Cardiac muscle cell (in vitro differentiated cells and primary cell): ENCODE measurements around the gene PSMD2. TPM values are rescaled to one million over a fixed set of nuclear protein-coding genes. Genes with fewer than 3 reads are reported as not detected.
A peak's percentile ranks its signal among the peaks of the same experiment; 100 is the strongest.

Source experiments
- DNase-seq, 2 donors: peaks; one replicate each; pipeline versions ENCODE4 v3.0.0 to v3.0.0-alpha.2; 2010 to 2017; ENCODE audit warnings: low read depth in 1 of 2, low spot score in 1 of 2
- H3K27ac ChIP-seq: fragments of 200-600 bp; sonication (generic); 2 replicates; pipeline ENCODE4 v1.5.1; 2016
- H3K27me3 ChIP-seq: fragments of 200-600 bp; sonication (generic); 2 replicates; pipeline ENCODE4 v1.6.0; 2016; ENCODE audit warnings: control low read depth
- H3K36me3 ChIP-seq: fragments of 200-600 bp; sonication (generic); 2 replicates; pipeline ENCODE4 v1.5.1; 2016; ENCODE audit warnings: control low read depth
- H3K4me1 ChIP-seq: fragments of 200-600 bp; sonication (generic); 2 replicates; pipeline ENCODE4 v1.8.1; 2017; ENCODE audit warnings: low read depth, mild to moderate bottlenecking, mixed run types
- H3K4me3 ChIP-seq: fragments of 200-600 bp; sonication (generic); 2 replicates; pipeline ENCODE4 v1.5.1; 2016; ENCODE audit warnings: mild to moderate bottlenecking
- H3K9me3 ChIP-seq: fragments of 200-600 bp; sonication (generic); 2 replicates; pipeline ENCODE4 v1.5.1; 2017; ENCODE audit warnings: low read depth, mild to moderate bottlenecking, control low read depth
- CTCF ChIP-seq: IDR thresholded peaks from 2 replicates; pipeline ENCODE4 v1.5.1; 2012; ENCODE audit warnings: low read depth, mild to moderate bottlenecking, low read length
- polyA plus RNA-seq: library from polyadenylated mRNA; unstranded; fragments of >200 nt; fragmentation: Nextera tagmentation; extraction: Ambion mirVana; gene quantifications from 2 replicates; pipeline ENCODE4 v1.2.1, GENCODE V29; 2016
- total RNA-seq: library from RNA; depleted of rRNA; stranded (reverse); fragments of >200 nt; gene quantifications from 2 replicates; pipeline ENCODE4 v1.2.3, GENCODE V29; 2016

The PSMD2 gene
- total and polyA plus RNA-seq, 2 experiments from 2014 or later = 314 to 464 TPM

- peaks cover 54% of the 10 kb centered on the region for H3K27me3 ChIP-seq
- peaks cover 3% of the 10 kb centered on the region for H3K4me1 ChIP-seq
- H3K36me3 ChIP-seq = no peaks in the 10 kb centered on the region
- no peak overlapping the region for H3K27ac ChIP-seq
- TF ChIP-seq CTCF = no peak
- no peak overlapping the region for H3K4me3 ChIP-seq
- DNase-seq = no peak
- H3K9me3 ChIP-seq = no peaks in the 10 kb centered on the region
These were observed 41.7 kb upstream of the PSMD2 start for GRCh38 chr3:184257083-184257915.

- Histone ChIP-seq H3K27ac (no peak overlapping the region), H3K4me1 (peaks cover 4% of the 10 kb centered on the region), H3K36me3 (no peaks in the 10 kb centered on the region), H3K9me3 (no peaks in the 10 kb centered on the region), H3K4me3 (no peak overlapping the region), H3K27me3 (peaks cover 71% of the 10 kb centered on the region)
- no peak for TF ChIP-seq CTCF
- no peak for DNase-seq
These were observed 40.1 kb upstream of the PSMD2 start for GRCh38 chr3:184258926-184259325.

GRCh38 chr3:184259396-184259877, 39.6 kb upstream of the PSMD2 start:
- no peak for DNase-seq
- H3K27ac ChIP-seq = no peak overlapping the region
- H3K9me3 ChIP-seq = no peaks in the 10 kb centered on the region
- peaks cover 4% of the 10 kb centered on the region for H3K4me1 ChIP-seq
- TF ChIP-seq CTCF = no peak
- peaks cover 76% of the 10 kb centered on the region for H3K27me3 ChIP-seq
- peak overlapping the region; percentile 19 for H3K4me3 ChIP-seq
- H3K36me3 ChIP-seq = no peaks in the 10 kb centered on the region

- Histone ChIP-seq H3K4me1 (peaks cover 4% of the 10 kb centered on the region), H3K9me3 (no peaks in the 10 kb centered on the region), H3K27me3 (peaks cover 82% of the 10 kb centered on the region), H3K4me3 (peak overlapping the region; percentile 26), H3K27ac (no peak overlapping the region), H3K36me3 (no peaks in the 10 kb centered on the region)
- no peak for TF ChIP-seq CTCF
- DNase-seq = peak; percentile 44 to 79
These were observed 38.9 kb upstream of the PSMD2 start for GRCh38 chr3:184259878-184260723.

- no peak overlapping the region for H3K27ac ChIP-seq
- H3K4me3 ChIP-seq = peak overlapping the region; percentile 38
- peaks cover 4% of the 10 kb centered on the region for H3K4me1 ChIP-seq
- no peaks in the 10 kb centered on the region for H3K9me3 ChIP-seq
- no peak for DNase-seq
- peaks cover 83% of the 10 kb centered on the region for H3K27me3 ChIP-seq
- no peak for TF ChIP-seq CTCF
- no peaks in the 10 kb centered on the region for H3K36me3 ChIP-seq
These were observed 38.2 kb upstream of the PSMD2 start for GRCh38 chr3:184260724-184261269.
